Ascending aorta (tissue), 2 donors: ENCODE results near the gene RPS26. TPM values are rescaled to one million over a fixed set of nuclear protein-coding genes. Genes with fewer than 3 reads are reported as not detected.

ENCODE experiments used
- DNase-seq, 2 donors: peaks; one replicate each; pipeline ENCODE4 v3.0.0-alpha.2; 2019; ENCODE audit warnings: low spot score in 2 of 2
- H3K27ac ChIP-seq, 2 donors: fragments of 200-600 bp; sonication (generic); one replicate each; pipeline ENCODE4 v1.5.1; 2016 to 2017; ENCODE audit warnings: mild to moderate bottlenecking in 1 of 2
- H3K27me3 ChIP-seq: fragments of 200-600 bp; sonication (generic); one replicate; pipeline ENCODE4 v1.5.1; 2017
- H3K36me3 ChIP-seq, 2 donors: fragments of 200-600 bp; sonication (generic); one replicate each; pipeline ENCODE4 v1.5.1; 2016
- H3K4me1 ChIP-seq, 2 donors: fragments of 200-600 bp; sonication (generic); one replicate each; pipeline ENCODE4 v1.5.1; 2016 to 2017; ENCODE audit warnings: mild to moderate bottlenecking in 1 of 2
- H3K4me3 ChIP-seq, 2 donors: fragments of 200-600 bp; sonication (generic); one replicate each; pipeline ENCODE4 v1.5.1; 2016 to 2017; ENCODE audit warnings: mild to moderate bottlenecking in 1 of 2
- H3K9me3 ChIP-seq, 2 donors: fragments of 200-600 bp; sonication (generic); one replicate each; pipeline ENCODE4 v1.5.1; 2016
- intact Hi-C: fragments of 100-400 bp; cut with DNase I; formaldehyde crosslinking; loops from one replicate; pipeline ENCODE4 v1.15.1; 2023
- total RNA-seq: library from RNA; depleted of rRNA; stranded (reverse); fragments of >200 nt; gene quantifications from one replicate; pipeline ENCODE4 v1.1.0, GENCODE V29; 2016
- TF ChIP-seq, protein P1 (sequence below), 3 experiments: fragments of 200-600 bp in 2 of 3; fragments of 450-650 bp in 1 of 3; sonication (generic) in 2 of 3; IDR thresholded peaks; one replicate each; pipeline ENCODE4 v1.5.1; 2016 to 2019; ENCODE audit warnings: antibody characterized with exemption in 3 of 3, mild to moderate bottlenecking in 1 of 3, moderate library complexity in 1 of 3

RPS26 gene
- total RNA-seq, 1 donor from 2014 or later = 877 TPM

DNA sequence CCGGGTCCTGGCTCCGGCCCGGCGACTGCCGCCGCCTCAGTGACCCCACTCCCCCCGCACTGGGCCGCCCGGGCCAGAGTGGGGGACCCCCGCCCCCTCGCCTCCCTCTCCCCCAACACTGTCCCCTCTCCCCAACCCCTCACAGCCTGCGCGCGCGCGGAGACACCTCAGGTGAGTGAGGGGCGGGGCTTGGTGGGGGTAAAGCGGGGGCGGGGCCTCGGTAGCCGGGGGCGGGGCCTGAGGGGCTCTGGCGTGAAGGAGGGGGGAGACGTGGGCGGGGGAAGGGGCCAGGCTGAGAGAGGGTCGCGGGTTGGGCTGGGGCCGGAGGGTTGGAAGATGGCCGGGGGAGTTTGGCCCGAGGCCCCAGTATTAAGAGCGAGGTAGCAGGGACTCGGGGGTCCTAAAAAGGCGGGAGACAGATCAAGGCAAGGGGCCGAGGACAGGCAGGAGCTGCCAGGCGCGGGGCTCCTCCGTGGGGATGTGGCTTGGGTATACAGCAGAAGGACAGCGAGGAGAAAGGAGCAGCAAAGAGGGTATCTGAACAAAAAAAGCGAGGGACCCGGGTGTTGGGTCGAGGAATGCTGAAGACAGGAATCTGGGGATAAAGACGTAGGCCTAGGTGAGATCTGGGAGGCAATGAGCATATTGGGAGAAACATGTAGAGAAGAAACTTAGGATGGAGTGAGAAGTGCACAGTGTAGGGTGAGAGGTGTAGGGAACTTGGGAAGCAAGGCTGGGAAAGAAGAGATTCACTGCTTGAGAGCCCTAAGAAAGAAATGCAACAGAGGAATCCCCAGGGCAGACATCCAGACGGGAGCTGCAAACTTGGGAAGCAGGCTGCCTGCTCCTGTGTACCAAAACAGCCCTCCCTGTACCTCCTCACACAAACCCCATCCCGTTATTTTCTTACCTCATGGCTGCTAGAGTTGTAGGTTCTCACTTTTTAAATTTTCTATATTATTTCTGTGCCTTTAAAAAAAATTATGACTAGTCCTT is 33.9 kb upstream of the RPS26 start:
- TF ChIP-seq, protein P1, sequence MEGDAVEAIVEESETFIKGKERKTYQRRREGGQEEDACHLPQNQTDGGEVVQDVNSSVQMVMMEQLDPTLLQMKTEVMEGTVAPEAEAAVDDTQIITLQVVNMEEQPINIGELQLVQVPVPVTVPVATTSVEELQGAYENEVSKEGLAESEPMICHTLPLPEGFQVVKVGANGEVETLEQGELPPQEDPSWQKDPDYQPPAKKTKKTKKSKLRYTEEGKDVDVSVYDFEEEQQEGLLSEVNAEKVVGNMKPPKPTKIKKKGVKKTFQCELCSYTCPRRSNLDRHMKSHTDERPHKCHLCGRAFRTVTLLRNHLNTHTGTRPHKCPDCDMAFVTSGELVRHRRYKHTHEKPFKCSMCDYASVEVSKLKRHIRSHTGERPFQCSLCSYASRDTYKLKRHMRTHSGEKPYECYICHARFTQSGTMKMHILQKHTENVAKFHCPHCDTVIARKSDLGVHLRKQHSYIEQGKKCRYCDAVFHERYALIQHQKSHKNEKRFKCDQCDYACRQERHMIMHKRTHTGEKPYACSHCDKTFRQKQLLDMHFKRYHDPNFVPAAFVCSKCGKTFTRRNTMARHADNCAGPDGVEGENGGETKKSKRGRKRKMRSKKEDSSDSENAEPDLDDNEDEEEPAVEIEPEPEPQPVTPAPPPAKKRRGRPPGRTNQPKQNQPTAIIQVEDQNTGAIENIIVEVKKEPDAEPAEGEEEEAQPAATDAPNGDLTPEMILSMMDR (IDR thresholded peaks at IDR 0.05) = no peak
- peak in 1 of 2 donors; percentile 70 for DNase-seq
- no peaks in the 10 kb centered on the region for H3K9me3 ChIP-seq
- no peaks in the 10 kb centered on the region for H3K27me3 ChIP-seq
- H3K36me3 ChIP-seq = peaks cover 13 to 23% of the 10 kb centered on the region in 2 donors
- H3K27ac ChIP-seq = peak overlapping the region; percentile 93 to 97
- intact Hi-C loops = loop anchor here (1.0 to 5.0 kb wide), 3 partner anchors 11 to 69 kb away; partner anchors contain the start of genes RPS26 and SUOX
- H3K4me3 ChIP-seq = peak overlapping the region; percentile 78 to 98
- H3K4me1 ChIP-seq = peaks cover 0 to 2% of the 10 kb centered on the region in 2 donors

DNA sequence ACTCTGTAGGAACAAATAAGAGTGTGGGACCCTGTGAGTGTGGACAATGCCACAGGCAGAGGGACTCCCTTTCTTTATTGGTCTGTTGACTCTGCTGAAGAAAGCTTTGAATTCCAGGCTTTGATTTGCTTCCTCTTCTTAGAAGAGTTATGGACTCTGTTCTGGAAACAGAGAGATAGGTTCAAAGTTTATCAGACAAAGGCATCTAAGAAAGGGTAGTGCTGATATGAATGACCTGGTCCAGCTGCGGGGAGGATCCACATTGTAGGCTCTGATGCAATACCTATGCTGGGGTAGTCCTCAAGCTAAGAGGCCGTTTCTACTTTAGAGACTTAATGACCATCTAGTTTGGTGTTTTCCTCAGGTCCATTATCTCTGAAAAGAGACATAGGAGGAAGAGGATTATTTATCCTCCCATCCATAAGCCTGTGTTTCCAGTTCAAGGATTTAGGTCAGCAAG is 31.6 kb upstream of the RPS26 start:
- H3K36me3 ChIP-seq = peaks cover 0 to 10% of the 10 kb centered on the region in 2 donors
- H3K4me3 ChIP-seq = no peak overlapping the region
- intact Hi-C loops = no loop called here
- TF ChIP-seq, protein P1 (IDR thresholded peaks at IDR 0.05) = no peak
- H3K4me1 ChIP-seq = peaks cover 0 to 2% of the 10 kb centered on the region in 2 donors
- no peaks in the 10 kb centered on the region for H3K9me3 ChIP-seq
- H3K27ac ChIP-seq = no peak overlapping the region
- DNase-seq = no peak
- no peaks in the 10 kb centered on the region for H3K27me3 ChIP-seq

DNA sequence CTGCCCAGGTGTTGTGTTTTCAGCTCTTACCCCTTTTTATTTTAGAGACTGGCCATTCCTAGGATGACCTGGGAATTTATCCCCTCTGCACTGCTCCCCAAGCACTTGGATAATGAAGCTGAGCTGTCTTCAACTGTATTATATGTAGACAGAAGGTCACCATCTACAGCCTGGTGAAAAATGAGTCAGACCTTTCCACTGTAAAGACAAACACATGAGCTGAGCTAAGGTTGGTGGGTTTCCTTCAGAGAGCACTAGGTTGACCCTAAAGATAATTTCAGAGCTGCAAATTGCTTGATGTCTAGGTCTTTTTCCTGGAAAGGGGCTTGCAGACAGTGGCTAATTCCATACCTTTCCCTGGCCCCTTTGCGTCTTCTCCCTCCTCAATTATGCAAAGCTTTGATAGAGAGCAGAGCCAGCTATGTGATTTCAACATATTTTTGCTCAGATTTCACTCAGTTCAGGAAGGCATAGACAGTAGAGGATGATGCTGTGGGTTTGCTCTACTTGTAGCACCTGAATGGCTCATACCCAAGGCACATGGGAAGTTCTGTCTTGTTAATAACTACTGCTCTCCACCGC is 30.1 kb upstream of the RPS26 start:
- H3K4me3 ChIP-seq = no peak overlapping the region
- peaks cover 0 to 2% of the 10 kb centered on the region in 2 donors for H3K4me1 ChIP-seq
- H3K9me3 ChIP-seq = no peaks in the 10 kb centered on the region
- H3K27ac ChIP-seq = no peak overlapping the region
- H3K27me3 ChIP-seq = no peaks in the 10 kb centered on the region
- peaks cover 0 to 10% of the 10 kb centered on the region in 2 donors for H3K36me3 ChIP-seq
- TF ChIP-seq, protein P1 (IDR thresholded peaks at IDR 0.05) = no peak
- no peak for DNase-seq
- intact Hi-C loops = no loop called here

DNA sequence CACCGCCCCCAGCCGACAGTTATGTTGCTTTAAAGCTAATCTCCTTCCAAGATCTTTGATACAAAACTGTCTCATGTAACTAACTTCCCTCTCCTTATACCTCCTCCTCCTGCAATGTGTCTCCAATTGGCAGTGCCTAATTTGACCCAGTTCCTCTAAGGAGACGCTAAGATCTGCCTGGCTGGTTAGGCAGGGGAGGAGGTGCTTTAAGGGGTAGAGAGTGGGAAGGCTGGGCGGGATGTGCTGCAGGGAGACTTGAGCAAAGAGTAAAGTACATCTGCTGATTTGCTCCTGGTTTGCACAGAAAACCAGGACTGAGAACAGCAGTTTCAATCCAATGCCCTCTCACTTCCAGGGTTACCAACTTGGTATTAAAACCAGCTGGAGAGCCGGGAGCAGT is 28.2 kb upstream of the RPS26 start:
- H3K27me3 ChIP-seq = no peaks in the 10 kb centered on the region
- H3K36me3 ChIP-seq = peaks cover 0 to 12% of the 10 kb centered on the region in 2 donors
- no peak for DNase-seq
- intact Hi-C loops = no loop called here
- H3K4me3 ChIP-seq = no peak overlapping the region
- H3K27ac ChIP-seq = no peak overlapping the region
- TF ChIP-seq, protein P1 (IDR thresholded peaks at IDR 0.05) = no peak
- H3K4me1 ChIP-seq = no peaks in the 10 kb centered on the region
- H3K9me3 ChIP-seq = no peaks in the 10 kb centered on the region

DNA sequence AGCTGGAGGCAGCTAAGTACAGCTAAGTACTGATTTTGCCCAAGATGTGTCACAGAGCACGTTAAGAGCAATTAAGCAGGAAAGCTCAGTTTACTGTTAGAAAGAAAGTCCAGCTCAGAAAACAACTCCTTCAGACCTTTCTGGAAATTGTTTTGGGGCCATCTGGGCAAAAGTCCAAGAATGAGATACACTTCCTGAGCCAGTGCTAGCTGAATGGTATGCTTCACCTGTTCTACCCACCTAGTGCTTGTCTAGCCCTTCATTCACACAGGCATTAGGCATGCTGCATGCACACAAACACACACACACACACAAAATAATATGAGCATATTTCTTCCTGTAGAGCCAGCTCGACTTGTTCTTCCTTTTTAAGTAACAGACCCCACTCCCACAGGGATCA is 27.5 kb upstream of the RPS26 start:
- H3K36me3 ChIP-seq = peaks cover 0 to 19% of the 10 kb centered on the region in 2 donors
- TF ChIP-seq, protein P1 (IDR thresholded peaks at IDR 0.05) = no peak
- no peaks in the 10 kb centered on the region for H3K4me1 ChIP-seq
- H3K4me3 ChIP-seq = no peak overlapping the region
- intact Hi-C loops = no loop called here
- H3K9me3 ChIP-seq = no peaks in the 10 kb centered on the region
- H3K27ac ChIP-seq = no peak overlapping the region
- H3K27me3 ChIP-seq = no peaks in the 10 kb centered on the region
- DNase-seq = no peak
